Measurements from ENCODE around the gene XK. TPM values are rescaled to one million over a fixed set of nuclear protein-coding genes. Genes with fewer than 3 reads are reported as not detected.

The XK gene
- total and polyA plus RNA-seq, 2 donors (not counting 1 experiment from before 2014, with no cell fraction given), result 0.15 to 0.30 TPM

GRCh38 chrX:37640142-37640541, 45.4 kb upstream of the XK start:
- Histone ChIP-seq H3K27ac (ENCODE audit: low read length in 2 of 2) (no peak overlapping the region), H3K9ac (ENCODE audit: low read length) (no peak overlapping the region), H3K36me3 (replicated peaks in 1 of 2; ENCODE audit: control extremely low read depth in 1 of 2, control insufficient read depth in 1 of 2, extremely low read depth in 1 of 2, insufficient read depth in 2 of 2, low read length in 1 of 2) (no peaks in the 10 kb centered on the region), H3K4me1 (ENCODE audit: control insufficient read depth in 2 of 2, insufficient read depth in 2 of 2, low read length in 2 of 2) (no peaks in the 10 kb centered on the region), H3K4me3 (ENCODE audit: control extremely low read depth in 1 of 5, extremely low read depth in 1 of 5, insufficient read depth in 1 of 5, low read depth in 2 of 5, low read length in 4 of 5) (no peak overlapping the region), H2AFZ (ENCODE audit: insufficient read depth, low read depth, low read length, poor library complexity, severe bottlenecking) (no peak overlapping the region), H4K20me1 (ENCODE audit: control insufficient read depth, insufficient read depth, low read length, poor library complexity, severe bottlenecking) (no peaks in the 10 kb centered on the region), H3K79me2 (ENCODE audit: control insufficient read depth, insufficient read depth, low read length) (no peaks in the 10 kb centered on the region), H3K4me2 (replicated peaks; ENCODE audit: low read depth, low read length, poor library complexity, severe bottlenecking) (no peak overlapping the region), H3K9me3 (ENCODE audit: control extremely low read depth in 1 of 3, control insufficient read depth in 2 of 3, insufficient read depth in 1 of 3, low read length in 2 of 3) (no peaks in the 10 kb centered on the region), H3K27me3 (replicated peaks in 1 of 4; ENCODE audit: control extremely low read depth in 1 of 4, control insufficient read depth in 3 of 4, insufficient read depth in 4 of 4, low read length in 3 of 4) (peaks cover 0 to 4% (median 0%) of the 10 kb centered on the region in 4 experiments)
- H3K4me1 Mint-ChIP-seq, result no peaks in the 10 kb centered on the region
- intact Hi-C loops (cut with micrococcal nuclease), result no loop called here
- H3K9me3 Mint-ChIP-seq (ENCODE audit: insufficient read depth), result no peaks in the 10 kb centered on the region
- ChIA-PET POLR2A (no interaction called here), CTCF (no interaction called here)
- H3K4me3 Mint-ChIP-seq, result no peak overlapping the region
- no CpG with 5 or more reads among the region's 5 CpGs for WGBS (ENCODE audit: insufficient coverage)
- no peaks in the 10 kb centered on the region for H3K27me3 Mint-ChIP-seq
- TF ChIP-seq CTCF (IDR thresholded peaks at IDR 0.05), result no peak
- no peak for TF ChIP-seq EZH2 (IDR thresholded peaks at IDR 0.05; ENCODE audit: borderline replicate concordance, insufficient read depth, low read depth, low read length, poor library complexity, severe bottlenecking)
- DNase-seq (no peak), ATAC-seq (ENCODE audit: low read depth) (no peak)
- H3K27ac Mint-ChIP-seq, result no peak overlapping the region

GRCh38 chrX:37641859-37642258, 43.7 kb upstream of the XK start:
- 78% methylated on average over 2 of the region's 3 CpGs for WGBS (ENCODE audit: insufficient coverage)

More at GRCh38 chrX:37641859-37642258, 43.7 kb upstream of the XK start:
- Mint-ChIP-seq H3K4me3 (no peak overlapping the region), H3K4me1 (no peaks in the 10 kb centered on the region), H3K27me3 (no peaks in the 10 kb centered on the region), H3K27ac (no peak overlapping the region), H3K9me3 (ENCODE audit: insufficient read depth) (no peaks in the 10 kb centered on the region)
- no peaks in the 10 kb centered on the region for H3K4me1 ChIP-seq (ENCODE audit: control insufficient read depth in 2 of 2, insufficient read depth in 2 of 2, low read length in 2 of 2)
- no peak overlapping the region for H3K4me3 ChIP-seq (ENCODE audit: control extremely low read depth in 1 of 5, extremely low read depth in 1 of 5, insufficient read depth in 1 of 5, low read depth in 2 of 5, low read length in 4 of 5)
- no peaks in the 10 kb centered on the region for H3K36me3 ChIP-seq (replicated peaks in 1 of 2; ENCODE audit: control extremely low read depth in 1 of 2, control insufficient read depth in 1 of 2, extremely low read depth in 1 of 2, insufficient read depth in 2 of 2, low read length in 1 of 2)
- H3K27me3 ChIP-seq (replicated peaks in 1 of 4; ENCODE audit: control extremely low read depth in 1 of 4, control insufficient read depth in 3 of 4, insufficient read depth in 4 of 4, low read length in 3 of 4), result peaks cover 0 to 4% (median 0%) of the 10 kb centered on the region in 4 experiments
- CTCF ChIA-PET, result no interaction called here
- H3K9me3 ChIP-seq (ENCODE audit: control extremely low read depth in 1 of 3, control insufficient read depth in 2 of 3, insufficient read depth in 1 of 3, low read length in 2 of 3), result no peaks in the 10 kb centered on the region
- H3K79me2 ChIP-seq (ENCODE audit: control insufficient read depth, insufficient read depth, low read length), result no peaks in the 10 kb centered on the region
- POLR2A ChIA-PET, result no interaction called here
- H3K9ac ChIP-seq (ENCODE audit: low read length), result no peak overlapping the region
- intact Hi-C loops (cut with micrococcal nuclease), result no loop called here
- no peak overlapping the region for H3K4me2 ChIP-seq (replicated peaks; ENCODE audit: low read depth, low read length, poor library complexity, severe bottlenecking)
- no peak for ATAC-seq (ENCODE audit: low read depth)
- H4K20me1 ChIP-seq (ENCODE audit: control insufficient read depth, insufficient read depth, low read length, poor library complexity, severe bottlenecking), result no peaks in the 10 kb centered on the region
- H2AFZ ChIP-seq (ENCODE audit: insufficient read depth, low read depth, low read length, poor library complexity, severe bottlenecking), result no peak overlapping the region
- H3K27ac ChIP-seq (ENCODE audit: low read length in 2 of 2), result no peak overlapping the region
- TF ChIP-seq CTCF (IDR thresholded peaks at IDR 0.05) (no peak), EZH2 (IDR thresholded peaks at IDR 0.05; ENCODE audit: borderline replicate concordance, insufficient read depth, low read depth, low read length, poor library complexity, severe bottlenecking) (no peak)
- DNase-seq, result no peak
